ENCODE data around the gene ARID1B.

Gene ARID1B

DNA sequence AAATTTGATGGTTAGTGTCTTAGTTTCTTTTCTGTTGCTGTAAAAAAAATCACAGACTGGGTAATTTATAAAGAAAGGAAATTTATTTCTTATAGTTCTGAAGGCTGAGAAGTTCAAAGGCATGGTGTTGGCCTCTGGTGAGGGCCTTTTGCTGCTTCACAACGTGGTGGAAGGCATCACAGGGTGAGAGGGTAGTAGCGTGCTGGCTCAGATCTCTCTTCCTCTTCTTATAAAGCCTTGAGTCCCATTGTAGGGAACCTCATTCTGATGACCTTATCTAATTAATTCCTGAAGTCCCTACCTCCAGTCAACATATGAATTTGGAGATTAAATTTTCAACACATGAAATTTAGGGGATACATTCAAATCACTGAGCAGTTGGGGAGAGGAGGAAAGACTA, 62.0 kb downstream of the ARID1B start:
- Histone ChIP-seq H3K36me3 (ENCODE audit: low read length) (no peaks in the 10 kb centered on the region), H3K27ac (ENCODE audit: low read depth, low read length) (no peak overlapping the region), H3F3A (ENCODE audit: insufficient read depth) (no peaks in the 10 kb centered on the region), H3K4me3 (ENCODE audit: insufficient read depth, low read length, poor library complexity, severe bottlenecking) (no peak overlapping the region), H3K4me2 (ENCODE audit: low read depth, low read length, poor library complexity, severe bottlenecking) (no peak overlapping the region), H3K79me2 (ENCODE audit: insufficient read depth, low read length) (peaks cover 35% of the 10 kb centered on the region), H2AFZ (ENCODE audit: low read depth, low read length, severe bottlenecking) (no peak overlapping the region), H3K9me3 (ENCODE audit: insufficient read depth, low read length) (no peaks in the 10 kb centered on the region), H3K27me3 (ENCODE audit: low read length) (no peaks in the 10 kb centered on the region), H3K9me2 (replicated peaks; ENCODE audit: insufficient read depth, low read length) (no peaks in the 10 kb centered on the region), H3K9ac (ENCODE audit: low read length) (no peak overlapping the region), H4K20me1 (ENCODE audit: low read depth, low read length) (peaks cover 4% of the 10 kb centered on the region; the same call in 1 of the 2 replicates)
- no peak for TF ChIP-seq EZH2phosphoT487 (conservative IDR thresholded peaks at IDR 0.05; ENCODE audit: low read length)
- TF ChIP-seq, protein P1, sequence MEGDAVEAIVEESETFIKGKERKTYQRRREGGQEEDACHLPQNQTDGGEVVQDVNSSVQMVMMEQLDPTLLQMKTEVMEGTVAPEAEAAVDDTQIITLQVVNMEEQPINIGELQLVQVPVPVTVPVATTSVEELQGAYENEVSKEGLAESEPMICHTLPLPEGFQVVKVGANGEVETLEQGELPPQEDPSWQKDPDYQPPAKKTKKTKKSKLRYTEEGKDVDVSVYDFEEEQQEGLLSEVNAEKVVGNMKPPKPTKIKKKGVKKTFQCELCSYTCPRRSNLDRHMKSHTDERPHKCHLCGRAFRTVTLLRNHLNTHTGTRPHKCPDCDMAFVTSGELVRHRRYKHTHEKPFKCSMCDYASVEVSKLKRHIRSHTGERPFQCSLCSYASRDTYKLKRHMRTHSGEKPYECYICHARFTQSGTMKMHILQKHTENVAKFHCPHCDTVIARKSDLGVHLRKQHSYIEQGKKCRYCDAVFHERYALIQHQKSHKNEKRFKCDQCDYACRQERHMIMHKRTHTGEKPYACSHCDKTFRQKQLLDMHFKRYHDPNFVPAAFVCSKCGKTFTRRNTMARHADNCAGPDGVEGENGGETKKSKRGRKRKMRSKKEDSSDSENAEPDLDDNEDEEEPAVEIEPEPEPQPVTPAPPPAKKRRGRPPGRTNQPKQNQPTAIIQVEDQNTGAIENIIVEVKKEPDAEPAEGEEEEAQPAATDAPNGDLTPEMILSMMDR (IDR thresholded peaks at IDR 0.05; ENCODE audit: insufficient read depth, low read length, poor library complexity, severe bottlenecking), result no peak

- Histone ChIP-seq H3K9me3 (ENCODE audit: insufficient read depth, low read length) (no peaks in the 10 kb centered on the region), H3K27me3 (ENCODE audit: low read length) (no peaks in the 10 kb centered on the region), H3K9me2 (replicated peaks; ENCODE audit: insufficient read depth, low read length) (no peaks in the 10 kb centered on the region), H4K20me1 (ENCODE audit: low read depth, low read length) (peaks cover 4% of the 10 kb centered on the region; the same call in 1 of the 2 replicates), H3K4me3 (ENCODE audit: insufficient read depth, low read length, poor library complexity, severe bottlenecking) (no peak overlapping the region), H3K79me2 (ENCODE audit: insufficient read depth, low read length) (peaks cover 35% of the 10 kb centered on the region), H2AFZ (ENCODE audit: low read depth, low read length, severe bottlenecking) (no peak overlapping the region), H3K4me2 (ENCODE audit: low read depth, low read length, poor library complexity, severe bottlenecking) (no peak overlapping the region), H3K36me3 (ENCODE audit: low read length) (no peaks in the 10 kb centered on the region), H3K27ac (ENCODE audit: low read depth, low read length) (no peak overlapping the region), H3F3A (ENCODE audit: insufficient read depth) (no peaks in the 10 kb centered on the region), H3K9ac (ENCODE audit: low read length) (no peak overlapping the region)
- no peak for TF ChIP-seq EZH2phosphoT487 (conservative IDR thresholded peaks at IDR 0.05; ENCODE audit: low read length)
- TF ChIP-seq, protein P1 (IDR thresholded peaks at IDR 0.05; ENCODE audit: insufficient read depth, low read length, poor library complexity, severe bottlenecking), result no peak
Measured at GRCh38 chr6:156839591-156840001, 62.4 kb downstream of the ARID1B start.

DNA sequence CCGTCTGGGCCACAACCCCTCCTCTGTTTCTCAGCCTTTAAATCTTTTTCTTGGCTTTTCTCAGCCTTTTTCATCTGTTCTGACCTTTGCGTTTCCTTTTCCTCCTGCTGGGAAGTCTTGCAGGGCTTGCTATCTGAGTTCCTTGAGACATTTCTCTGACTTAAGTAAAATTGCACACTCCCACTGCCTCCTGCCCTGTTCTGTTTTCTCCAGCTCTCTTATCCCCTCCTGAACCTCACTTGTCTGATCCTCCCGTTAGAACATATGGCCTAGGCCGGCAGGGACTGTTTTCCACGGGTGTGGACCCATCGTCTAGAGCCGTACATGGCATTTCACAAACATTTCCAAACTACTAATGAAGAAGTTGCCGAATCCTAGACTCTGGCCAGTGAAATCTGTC, 63.0 kb downstream of the ARID1B start:
- Histone ChIP-seq H3K79me2 (ENCODE audit: insufficient read depth, low read length) (peaks cover 38% of the 10 kb centered on the region), H3K4me3 (ENCODE audit: insufficient read depth, low read length, poor library complexity, severe bottlenecking) (no peak overlapping the region), H3K9ac (ENCODE audit: low read length) (no peak overlapping the region), H3K27ac (ENCODE audit: low read depth, low read length) (no peak overlapping the region), H2AFZ (ENCODE audit: low read depth, low read length, severe bottlenecking) (no peak overlapping the region), H3K9me2 (replicated peaks; ENCODE audit: insufficient read depth, low read length) (no peaks in the 10 kb centered on the region), H3K9me3 (ENCODE audit: insufficient read depth, low read length) (no peaks in the 10 kb centered on the region), H3K36me3 (ENCODE audit: low read length) (no peaks in the 10 kb centered on the region), H3K27me3 (ENCODE audit: low read length) (no peaks in the 10 kb centered on the region), H3F3A (ENCODE audit: insufficient read depth) (no peaks in the 10 kb centered on the region), H4K20me1 (ENCODE audit: low read depth, low read length) (peaks cover 5% of the 10 kb centered on the region; the same call in 1 of the 2 replicates), H3K4me2 (ENCODE audit: low read depth, low read length, poor library complexity, severe bottlenecking) (no peak overlapping the region)
- TF ChIP-seq EZH2phosphoT487 (conservative IDR thresholded peaks at IDR 0.05; ENCODE audit: low read length), result no peak
- TF ChIP-seq, protein P1 (IDR thresholded peaks at IDR 0.05; ENCODE audit: insufficient read depth, low read length, poor library complexity, severe bottlenecking), result no peak
